Measurements from ENCODE around the gene DUOX1.

Gene DUOX1

GRCh38 chr15:45106002-45106790 is 23.6 kb upstream of the DUOX1 start:
- no peak for DNase-seq

- no peak for DNase-seq
Observed at GRCh38 chr15:45107941-45108630, 21.7 kb upstream of the DUOX1 start.

DNA sequence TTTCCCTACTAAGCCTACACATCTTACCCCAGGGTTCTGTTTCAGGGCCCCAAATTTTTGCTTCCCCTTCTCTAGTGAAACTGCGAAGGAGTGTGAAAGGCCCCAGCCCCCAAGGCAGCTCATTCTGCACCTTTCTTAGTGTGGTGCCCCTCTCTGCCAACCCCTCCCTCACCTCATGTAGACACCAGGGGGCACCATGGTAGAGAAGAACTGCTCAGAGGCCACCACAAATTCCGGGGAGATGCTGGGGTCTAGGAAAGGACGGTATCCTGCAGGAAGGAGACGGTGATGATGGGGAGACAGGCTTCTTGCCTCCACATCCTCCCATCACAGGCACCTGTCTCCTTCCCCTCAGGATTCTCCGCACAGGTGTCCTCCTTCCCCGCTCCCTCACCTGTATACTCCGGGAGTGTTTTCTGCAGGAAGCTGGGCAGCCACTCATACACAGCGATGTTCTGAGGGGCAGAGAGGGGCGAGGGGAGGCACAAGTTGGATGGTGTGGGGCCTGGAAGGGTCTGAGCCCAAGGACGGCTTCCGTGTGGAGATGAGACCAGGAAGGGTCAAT is 19.5 kb upstream of the DUOX1 start:
- DNase-seq = no peak

- no peak for DNase-seq
Observed at GRCh38 chr15:45111390-45112142, 18.2 kb upstream of the DUOX1 start.

GRCh38 chr15:45112143-45112590 is 17.6 kb upstream of the DUOX1 start:
- DNase-seq = no peak

DNA sequence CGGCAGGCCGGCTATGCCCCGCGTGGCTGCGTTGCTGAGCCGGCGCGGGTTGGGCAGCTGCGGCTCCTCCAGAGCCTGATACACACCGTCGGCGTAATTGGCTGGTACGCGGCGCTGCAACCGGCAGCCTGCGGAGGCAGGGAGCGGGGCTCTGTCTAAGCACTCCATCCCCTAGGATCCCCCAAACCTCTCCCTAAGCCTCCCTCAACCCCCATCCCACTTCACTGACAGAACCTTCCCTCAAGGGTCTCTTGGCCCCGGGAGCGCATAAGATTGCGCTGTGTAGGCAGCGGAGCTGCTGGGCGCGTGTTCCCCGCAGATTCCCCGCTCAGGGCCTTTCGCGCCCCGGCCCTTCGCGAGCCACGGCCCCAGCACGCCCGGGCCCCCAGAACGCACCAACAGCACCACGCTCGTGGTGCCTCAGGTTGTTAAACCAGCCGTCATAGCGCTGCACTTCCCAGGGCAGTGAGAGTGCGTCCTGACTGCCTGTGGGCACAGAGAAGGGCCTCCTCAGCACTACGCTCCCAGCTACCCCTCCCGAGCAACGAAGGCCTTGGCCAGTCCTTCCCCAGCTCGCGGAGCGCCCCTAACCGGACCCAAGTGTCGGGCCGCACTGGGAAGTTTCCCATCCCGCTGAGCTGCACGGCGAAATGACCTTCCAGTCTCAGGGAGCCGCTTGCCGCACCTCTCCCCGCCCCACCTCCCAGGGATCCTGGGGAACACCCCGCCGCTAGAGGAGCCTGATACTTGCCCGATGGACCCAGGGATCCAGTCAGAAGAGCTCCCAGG is 17.0 kb upstream of the DUOX1 start:
- DNase-seq = no peak

- no peak for DNase-seq
Observed at GRCh38 chr15:45113380-45113990, 16.3 kb upstream of the DUOX1 start.

- no peak for DNase-seq
Observed at GRCh38 chr15:45114076-45114750, 15.6 kb upstream of the DUOX1 start, which contains the start of the genes DUOX2 and DUOXA2. TSS of gene DUOX2 (minus strand) at chr15:45114172. CDS start at chr15:45113411, 761 bp downstream. TSS of gene DUOXA2 (plus strand) at chr15:45114326. CDS start at chr15:45114606, 280 bp downstream.

DNA sequence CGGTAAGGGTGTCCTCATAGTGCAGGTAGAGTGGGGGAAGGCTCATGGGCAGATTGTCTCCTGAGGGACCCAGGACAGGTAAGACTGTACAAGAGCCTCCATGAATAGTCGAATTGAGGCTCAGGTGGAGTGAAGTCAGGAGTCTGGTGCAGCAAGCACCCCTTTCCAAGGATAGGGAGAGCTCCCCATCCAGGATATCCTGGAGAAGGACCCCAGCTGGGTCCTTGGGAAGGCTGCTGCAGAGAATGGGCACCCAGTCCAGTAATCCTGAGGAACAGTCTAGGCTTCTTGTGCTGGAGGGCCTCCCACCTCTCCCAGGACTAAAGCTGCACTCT is 15.1 kb upstream of the DUOX1 start:
- no peak for DNase-seq

GRCh38 chr15:45115312-45115820 is 14.4 kb upstream of the DUOX1 start:
- no peak for DNase-seq

DNA sequence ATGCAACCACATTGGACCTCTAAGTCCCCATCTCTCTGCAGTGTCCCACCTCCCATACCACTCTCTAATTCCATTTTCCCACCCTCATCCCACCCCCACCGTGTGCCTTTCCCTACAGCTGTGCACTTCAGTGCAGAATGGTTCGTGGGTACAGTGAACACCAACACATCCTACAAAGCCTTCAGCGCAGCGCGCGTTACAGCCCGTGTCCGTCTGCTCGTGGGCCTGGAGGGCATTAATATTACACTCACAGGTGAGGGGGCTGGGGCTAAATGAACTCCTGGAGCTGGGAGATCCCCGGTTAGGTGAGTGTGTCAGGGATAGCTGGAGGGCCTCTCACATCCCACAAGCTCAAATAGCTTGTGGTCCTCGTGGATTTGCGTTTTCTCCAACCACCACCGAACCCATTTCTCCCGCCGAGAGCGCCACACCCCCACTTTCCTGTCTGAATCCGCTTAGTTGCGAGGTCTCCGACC is 13.8 kb upstream of the DUOX1 start:
- DNase-seq = no peak

DNA sequence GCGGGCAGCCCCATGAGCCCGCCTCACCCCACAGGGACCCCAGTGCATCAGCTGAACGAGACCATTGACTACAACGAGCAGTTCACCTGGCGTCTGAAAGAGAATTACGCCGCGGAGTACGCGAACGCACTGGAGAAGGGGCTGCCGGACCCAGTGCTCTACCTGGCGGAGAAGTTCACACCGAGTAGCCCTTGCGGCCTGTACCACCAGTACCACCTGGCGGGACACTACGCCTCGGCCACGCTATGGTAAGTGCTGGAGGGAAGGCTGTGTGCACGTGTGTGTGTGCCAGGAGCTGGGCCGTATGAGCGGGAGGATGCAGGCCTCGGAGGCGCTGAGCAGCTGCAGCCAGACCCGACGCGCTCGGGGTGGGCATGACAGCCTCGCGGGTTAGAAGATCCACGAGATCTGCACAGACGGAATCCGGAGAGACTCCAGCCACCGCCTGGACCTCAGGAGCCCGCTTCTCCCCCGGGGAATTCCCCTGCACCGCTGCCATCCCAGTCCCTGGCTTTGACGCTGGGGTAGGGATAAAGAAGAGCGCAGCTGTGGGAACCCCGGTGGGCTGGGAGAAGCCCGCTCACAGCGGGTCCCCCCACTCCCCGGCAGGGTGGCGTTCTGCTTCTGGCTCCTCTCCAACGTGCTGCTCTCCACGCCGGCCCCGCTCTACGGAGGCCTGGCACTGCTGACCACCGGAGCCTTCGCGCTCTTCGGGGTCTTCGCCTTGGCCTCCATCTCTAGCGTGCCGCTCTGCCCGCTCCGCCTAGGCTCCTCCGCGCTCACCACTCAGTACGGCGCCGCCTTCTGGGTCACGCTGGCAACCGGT is 13.1 kb upstream of the DUOX1 start:
- DNase-seq = peak; percentile 37

- DNase-seq = no peak
Observed at GRCh38 chr15:45117308-45118130, 12.3 kb upstream of the DUOX1 start.

- peak; percentile 91 for DNase-seq
Observed at GRCh38 chr15:45118131-45118588, 11.6 kb upstream of the DUOX1 start.

- DNase-seq = no peak
Observed at GRCh38 chr15:45118996-45119395, 10.8 kb upstream of the DUOX1 start.

- DNase-seq = no peak
Observed at GRCh38 chr15:45120081-45120972, 9.5 kb upstream of the DUOX1 start.

DNA sequence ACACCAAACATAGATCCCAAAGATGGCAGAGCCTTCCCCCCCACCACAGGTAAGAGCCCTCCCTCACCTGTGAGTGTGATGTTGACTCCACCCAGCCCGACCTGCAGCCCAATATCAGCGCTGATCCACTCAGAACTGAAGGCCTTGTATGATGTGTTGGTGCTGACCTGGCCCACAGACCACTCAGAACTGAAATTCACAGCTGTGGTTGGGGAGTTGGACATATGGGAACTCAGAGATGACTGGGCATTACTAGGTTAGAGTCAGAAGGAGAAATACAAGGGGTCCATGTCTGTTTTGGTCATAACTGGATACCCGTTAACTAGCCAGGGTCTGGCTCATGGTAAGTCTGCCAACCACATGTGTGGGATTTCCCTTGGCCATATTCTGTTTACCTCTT is 8.8 kb upstream of the DUOX1 start:
- no peak for DNase-seq
